Activated CD8-positive, alpha-beta T cell treated with anti-CD3 and anti-CD28 coated beads for 36 hours (primary cell): ENCODE data around the gene RIN3. TPM values are rescaled to one million over a fixed set of nuclear protein-coding genes. Genes with fewer than 3 reads are reported as not detected.

Source experiments
- ATAC-seq: fragments of 200-7000 bp; cut with Tn5 transposase; one replicate; pipeline ENCODE4 v1.10.0; 2021; ENCODE audit warnings: mild to moderate bottlenecking, moderate library complexity
- CTCF ChIA-PET: fragments of 350-600 bp; sonication (Branson Sonifier 250); formaldehyde crosslinking; loops from one replicate; lab custom pipeline; 2021; ENCODE audit warnings: antibody characterized with exemption; lab: Charles Lee
- POLR2A ChIA-PET: fragments of 350-600 bp; sonication (Branson Sonifier 250); formaldehyde crosslinking; loops from one replicate; lab custom pipeline; 2021; ENCODE audit warnings: antibody characterized with exemption; lab: Charles Lee
- DNase-seq: peaks from one replicate; pipeline ENCODE4 v3.0.0-alpha.2; 2020
- H3K27ac Mint-ChIP-seq: one replicate; pipeline ENCODE4 v1.8.0; 2021; ENCODE audit warnings: mild to moderate bottlenecking, mixed read lengths
- H3K27me3 Mint-ChIP-seq: one replicate; pipeline ENCODE4 v1.8.0; 2021; ENCODE audit warnings: mixed read lengths
- H3K36me3 Mint-ChIP-seq: one replicate; pipeline ENCODE4 v1.8.0; 2021; ENCODE audit warnings: low read depth, mixed read lengths
- H3K4me1 Mint-ChIP-seq: one replicate; pipeline ENCODE4 v1.8.0; 2021; ENCODE audit warnings: low read depth, mixed read lengths
- H3K4me3 Mint-ChIP-seq: one replicate; pipeline ENCODE4 v1.8.0; 2021; ENCODE audit warnings: mild to moderate bottlenecking, moderate library complexity, mixed read lengths
- H3K9me3 Mint-ChIP-seq: one replicate; pipeline ENCODE4 v1.8.0; 2021; ENCODE audit warnings: mixed read lengths
- intact Hi-C: fragments of 100-400 bp; cut with micrococcal nuclease; formaldehyde crosslinking; loops from one replicate; pipeline ENCODE4 v1.10.0; 2022
- total RNA-seq, 2 experiments: library from RNA; stranded (reverse); gene quantifications; one replicate each; pipeline ENCODE4 v1.2.3, GENCODE V29; 2021
- TF ChIP-seq, protein P1 (sequence below): fragments of 200-600 bp; IDR thresholded peaks from one replicate; pipeline ENCODE4 v1.8.0; 2022; ENCODE audit warnings: antibody characterized with exemption, mild to moderate bottlenecking

The RIN3 gene
- total RNA-seq, 2 experiments from 2014 or later = 61.3 to 62.4 TPM

DNA sequence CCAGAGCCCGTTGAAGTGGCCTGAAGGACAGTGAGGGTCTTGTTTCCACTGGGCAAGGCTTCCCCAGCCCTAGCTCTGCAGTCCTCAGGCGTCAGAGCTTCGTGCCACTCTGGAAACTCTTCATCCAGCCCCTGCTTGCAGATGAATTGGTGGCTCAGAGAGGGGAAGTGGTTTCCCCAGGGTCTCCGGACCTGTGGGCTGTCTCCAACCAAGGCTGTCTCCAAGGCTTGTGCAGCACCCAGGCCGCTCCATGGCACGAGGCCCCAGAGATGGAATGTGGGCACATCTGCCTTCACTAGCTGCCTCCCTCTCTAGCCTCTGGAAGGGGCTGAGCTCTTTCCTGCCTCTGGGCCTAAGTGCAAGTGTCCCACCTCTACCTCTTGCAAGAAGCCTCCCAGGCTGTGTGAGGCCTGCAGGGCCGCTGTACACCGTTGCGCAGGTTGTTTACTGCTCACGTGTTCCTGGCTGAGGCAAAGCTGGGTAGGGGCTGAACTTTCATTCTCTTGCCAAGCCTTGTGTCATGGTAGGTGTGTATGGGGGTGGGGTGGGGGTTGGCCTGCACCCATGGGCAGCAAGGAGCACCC lies 11.1 kb downstream of the RIN3 start:
- no peak for DNase-seq
- peaks cover 7% of the 10 kb centered on the region for H3K9me3 Mint-ChIP-seq
- TF ChIP-seq, protein P1, sequence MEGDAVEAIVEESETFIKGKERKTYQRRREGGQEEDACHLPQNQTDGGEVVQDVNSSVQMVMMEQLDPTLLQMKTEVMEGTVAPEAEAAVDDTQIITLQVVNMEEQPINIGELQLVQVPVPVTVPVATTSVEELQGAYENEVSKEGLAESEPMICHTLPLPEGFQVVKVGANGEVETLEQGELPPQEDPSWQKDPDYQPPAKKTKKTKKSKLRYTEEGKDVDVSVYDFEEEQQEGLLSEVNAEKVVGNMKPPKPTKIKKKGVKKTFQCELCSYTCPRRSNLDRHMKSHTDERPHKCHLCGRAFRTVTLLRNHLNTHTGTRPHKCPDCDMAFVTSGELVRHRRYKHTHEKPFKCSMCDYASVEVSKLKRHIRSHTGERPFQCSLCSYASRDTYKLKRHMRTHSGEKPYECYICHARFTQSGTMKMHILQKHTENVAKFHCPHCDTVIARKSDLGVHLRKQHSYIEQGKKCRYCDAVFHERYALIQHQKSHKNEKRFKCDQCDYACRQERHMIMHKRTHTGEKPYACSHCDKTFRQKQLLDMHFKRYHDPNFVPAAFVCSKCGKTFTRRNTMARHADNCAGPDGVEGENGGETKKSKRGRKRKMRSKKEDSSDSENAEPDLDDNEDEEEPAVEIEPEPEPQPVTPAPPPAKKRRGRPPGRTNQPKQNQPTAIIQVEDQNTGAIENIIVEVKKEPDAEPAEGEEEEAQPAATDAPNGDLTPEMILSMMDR = no peak
- ChIA-PET POLR2A (interaction anchor here (0.9 to 3.3 kb wide), 3 partner anchors 9 to 32 kb away, joined by 3 to 31 read pairs (median 5); partner anchors contain the start of gene RIN3), CTCF (interaction anchor here (1.1 to 1.3 kb wide), 2 partner anchors 26 to 78 kb away, joined by 3 read pairs; no protein-coding TSS in a partner anchor)
- H3K36me3 Mint-ChIP-seq = peaks cover 42% of the 10 kb centered on the region
- intact Hi-C loops = no loop called here
- H3K27me3 Mint-ChIP-seq = no peaks in the 10 kb centered on the region
- H3K27ac Mint-ChIP-seq = peak overlapping the region; percentile 30
- peaks cover 67% of the 10 kb centered on the region for H3K4me1 Mint-ChIP-seq
- H3K4me3 Mint-ChIP-seq = no peak overlapping the region
- peak; percentile 43 for ATAC-seq

DNA sequence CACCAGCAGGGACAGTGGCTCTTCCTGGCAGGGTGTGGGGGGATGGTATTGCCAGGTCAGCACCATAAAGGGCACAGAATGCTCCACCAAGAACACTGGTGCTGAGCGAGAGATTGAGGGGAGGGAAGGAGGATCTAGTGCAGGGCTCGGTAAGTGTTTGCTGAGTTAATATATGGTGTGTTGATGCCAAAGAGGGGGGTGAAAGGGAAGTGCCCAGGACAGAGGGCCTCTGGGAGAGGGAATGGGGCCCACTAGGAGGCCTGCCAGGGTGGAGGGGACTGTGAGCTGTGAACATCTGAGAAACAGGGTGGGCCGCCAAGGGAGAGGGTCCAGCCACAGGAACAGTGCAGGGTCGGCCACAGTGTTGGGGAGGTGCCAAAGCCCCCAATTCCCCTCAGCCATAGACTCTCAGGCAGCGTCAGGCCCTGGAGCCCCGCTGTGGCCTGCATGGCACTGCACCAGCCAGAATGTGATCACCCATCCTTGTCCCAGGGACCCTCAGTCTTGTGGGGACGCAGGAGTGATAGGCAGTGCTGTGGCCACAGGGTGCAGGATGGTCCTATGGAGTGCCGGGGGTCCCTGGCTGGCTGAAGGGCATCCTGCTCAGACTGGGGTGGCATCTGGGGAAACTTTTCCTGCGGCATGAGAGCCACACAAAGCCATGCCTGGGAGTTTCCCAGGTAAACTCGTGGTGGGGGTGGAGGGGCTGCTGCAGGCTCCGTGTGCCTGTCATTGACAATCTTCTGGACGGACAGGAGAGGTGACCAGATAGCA lies 11.9 kb downstream of the RIN3 start:
- TF ChIP-seq, protein P1 = no peak
- POLR2A ChIA-PET = interaction anchor here (0.9 to 3.3 kb wide), 3 partner anchors 9 to 31 kb away, joined by 3 to 31 read pairs (median 6); partner anchors contain the start of gene RIN3
- H3K27ac Mint-ChIP-seq = peak overlapping the region; percentile 30
- H3K27me3 Mint-ChIP-seq = no peaks in the 10 kb centered on the region
- CTCF ChIA-PET = interaction anchor here (1.1 kb wide), 1 partner anchor 25 kb away, joined by 3 read pairs; no protein-coding TSS in a partner anchor
- H3K36me3 Mint-ChIP-seq = peaks cover 38% of the 10 kb centered on the region
- DNase-seq (no peak), ATAC-seq (no peak)
- peaks cover 69% of the 10 kb centered on the region for H3K4me1 Mint-ChIP-seq
- peaks cover 7% of the 10 kb centered on the region for H3K9me3 Mint-ChIP-seq
- H3K4me3 Mint-ChIP-seq = no peak overlapping the region
- intact Hi-C loops = no loop called here

DNA sequence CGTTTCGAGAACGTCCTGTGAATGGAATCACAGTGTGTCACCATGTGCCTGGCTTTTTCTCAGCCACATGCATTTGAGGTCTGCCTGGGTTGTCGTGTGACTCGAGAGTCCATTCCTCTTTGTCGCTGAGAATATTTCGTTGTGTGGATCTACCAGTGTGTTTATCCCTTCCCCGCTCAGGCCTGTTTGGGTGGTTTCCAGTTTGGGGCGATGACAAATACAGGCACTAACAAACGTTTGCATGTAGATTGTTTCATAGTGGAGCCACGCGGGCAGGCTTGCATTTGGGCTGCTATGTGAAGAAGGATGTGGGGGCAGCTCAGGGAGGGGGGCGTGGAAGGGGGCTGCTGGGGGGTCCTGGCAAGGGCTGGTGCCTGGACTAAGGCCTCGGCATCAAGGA lies 14.1 kb downstream of the RIN3 start:
- intact Hi-C loops = no loop called here
- H3K27ac Mint-ChIP-seq = peak overlapping the region; percentile 73
- CTCF ChIA-PET = no interaction called here
- no peaks in the 10 kb centered on the region for H3K9me3 Mint-ChIP-seq
- H3K4me3 Mint-ChIP-seq = no peak overlapping the region
- ATAC-seq (no peak), DNase-seq (peak; percentile 61)
- peaks cover 24% of the 10 kb centered on the region for H3K36me3 Mint-ChIP-seq
- POLR2A ChIA-PET = no interaction called here
- TF ChIP-seq, protein P1 = no peak
- no peaks in the 10 kb centered on the region for H3K27me3 Mint-ChIP-seq
- H3K4me1 Mint-ChIP-seq = peaks cover 74% of the 10 kb centered on the region

DNA sequence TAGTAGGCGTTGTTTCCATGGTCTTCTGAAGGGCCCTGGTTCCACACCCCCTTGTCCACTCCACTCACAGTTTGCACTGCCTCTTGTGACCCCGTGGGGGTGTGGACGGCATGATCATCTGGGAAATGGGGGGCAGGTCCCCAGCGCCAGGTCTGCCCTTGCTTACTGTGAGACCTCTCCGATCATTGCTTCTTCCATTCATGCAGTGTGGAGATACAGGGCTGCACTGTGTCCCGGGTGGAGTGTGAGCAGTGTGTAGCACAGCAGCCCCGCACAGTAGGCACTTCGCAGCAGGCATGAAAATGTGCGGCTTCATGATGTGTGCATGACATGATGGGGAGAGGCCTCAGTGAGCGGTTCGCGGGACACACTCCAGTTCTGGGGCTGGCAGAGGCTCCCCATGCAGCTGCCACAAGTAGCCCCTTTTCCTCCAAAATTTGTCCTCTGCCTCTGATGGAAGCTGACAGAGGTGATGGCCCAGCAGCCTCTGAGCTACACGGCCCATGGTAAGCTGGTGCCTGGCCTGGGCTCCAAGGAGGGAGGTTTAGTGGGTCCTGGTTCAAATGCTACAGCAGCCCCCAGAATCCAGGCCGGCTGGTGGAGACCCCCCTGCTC lies 15.0 kb downstream of the RIN3 start:
- ATAC-seq (no peak), DNase-seq (no peak)
- Mint-ChIP-seq H3K27ac (peak overlapping the region; percentile 99), H3K27me3 (no peaks in the 10 kb centered on the region), H3K4me3 (no peak overlapping the region), H3K4me1 (peaks cover 78% of the 10 kb centered on the region), H3K36me3 (peaks cover 31% of the 10 kb centered on the region), H3K9me3 (no peaks in the 10 kb centered on the region)
- ChIA-PET CTCF (no interaction called here), POLR2A (interaction anchor here (4.8 kb wide), 1 partner anchor 10 kb away, joined by 34 read pairs; no protein-coding TSS in a partner anchor)
- TF ChIP-seq, protein P1 = no peak
- intact Hi-C loops = no loop called here
